Colonic mucosa (tissue), 4 donors: Measurements from ENCODE around the gene SYT1. TPM values are rescaled to one million over a fixed set of nuclear protein-coding genes. Genes with fewer than 3 reads are reported as not detected.

Experiments
- DNase-seq: peaks from one replicate; pipeline ENCODE4 v3.0.0-alpha.2; 2020
- H3K27ac ChIP-seq: fragments of 200-600 bp; one replicate; pipeline ENCODE4 v1.8.0; 2021
- H3K27me3 ChIP-seq: fragments of 200-600 bp; one replicate; pipeline ENCODE4 v1.8.0; 2021
- H3K36me3 ChIP-seq: fragments of 200-600 bp; one replicate; pipeline ENCODE4 v1.8.0; 2021
- H3K4me1 ChIP-seq: fragments of 200-600 bp; one replicate; pipeline ENCODE4 v1.8.0; 2021; ENCODE audit warnings: mild to moderate bottlenecking
- H3K4me3 ChIP-seq: fragments of 200-600 bp; one replicate; pipeline ENCODE4 v1.8.0; 2021
- H3K9ac ChIP-seq, 2 donors: one replicate each; pipeline ENCODE4 v1.7.0; 2013; ENCODE audit warnings: control low read depth in 2 of 2, low read depth in 2 of 2, low read length in 2 of 2
- H3K9me3 ChIP-seq: fragments of 200-600 bp; one replicate; pipeline ENCODE4 v1.8.0; 2021
- CTCF ChIP-seq: fragments of 200-600 bp; IDR thresholded peaks from one replicate; pipeline ENCODE4 v1.8.0; 2022; ENCODE audit warnings: antibody characterized with exemption, mild to moderate bottlenecking
- intact Hi-C: fragments of 100-400 bp; cut with DNase I; formaldehyde crosslinking; loops from one replicate; pipeline ENCODE4 v1.14.1; 2022
- total RNA-seq, 2 donors: library from RNA; stranded (reverse); fragmentation: NEBNext Ultra II Directional in 1 of 2; extraction: Animal tissue kit (Norgen Biotek cat#: 25700) in 1 of 2; gene quantifications; one replicate each; pipeline ENCODE4 v1.2.1, GENCODE V29; 2021
- donor health status: healthy.
- donor health status: DM: no; HTN: no; CAD: no.
- donor health status: DM: no; HTN: no; CAD: no.

The SYT1 gene
- total RNA-seq, 2 donors from 2014 or later: 0.94 to 3.2 TPM

- TF ChIP-seq CTCF: no peak
Measured at GRCh38 chr12:78958941-78959340, 94.4 kb downstream of the SYT1 start.

GRCh38 chr12:78959556-78959955, 95.0 kb downstream of the SYT1 start:
- intact Hi-C loops: no loop called here
- no peak for TF ChIP-seq CTCF

More at GRCh38 chr12:78958941-78959340, 94.4 kb downstream of the SYT1 start:
- no peak overlapping the region for H3K9ac ChIP-seq
- H3K4me3 ChIP-seq: no peak overlapping the region
- no peaks in the 10 kb centered on the region for H3K9me3 ChIP-seq
- no peak overlapping the region for H3K27ac ChIP-seq
- intact Hi-C loops: no loop called here
- H3K4me1 ChIP-seq: no peaks in the 10 kb centered on the region
- H3K27me3 ChIP-seq: no peaks in the 10 kb centered on the region
- no peak for DNase-seq
- H3K36me3 ChIP-seq: no peaks in the 10 kb centered on the region

DNA sequence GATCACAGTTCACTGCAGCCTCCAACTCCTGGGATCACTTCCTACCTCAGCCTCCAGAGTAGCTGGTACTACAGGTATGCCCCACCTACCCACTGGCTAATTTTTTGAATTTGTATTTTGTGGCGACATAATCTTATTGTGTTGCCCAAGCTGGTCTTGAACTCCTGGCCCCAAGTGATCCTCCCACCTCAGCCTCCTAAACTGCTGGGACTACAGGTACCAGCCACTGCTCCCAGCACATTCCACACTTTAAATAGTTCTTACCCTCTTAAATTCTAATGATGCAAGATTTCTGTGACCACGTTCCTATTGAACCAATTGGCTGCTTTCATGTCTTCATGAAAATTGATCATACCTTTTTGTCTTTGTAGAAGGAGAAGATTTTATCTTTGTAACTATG, 96.6 kb downstream of the SYT1 start:
- Histone ChIP-seq H3K27ac (no peak overlapping the region), H3K27me3 (no peaks in the 10 kb centered on the region), H3K4me1 (no peaks in the 10 kb centered on the region), H3K4me3 (no peak overlapping the region), H3K36me3 (no peaks in the 10 kb centered on the region), H3K9me3 (no peaks in the 10 kb centered on the region), H3K9ac (no peak overlapping the region)
- no peak for DNase-seq
- TF ChIP-seq CTCF: no peak
- intact Hi-C loops: no loop called here

More at GRCh38 chr12:78959556-78959955, 95.0 kb downstream of the SYT1 start:
- no peak overlapping the region for H3K9ac ChIP-seq
- H3K9me3 ChIP-seq: no peaks in the 10 kb centered on the region
- H3K27ac ChIP-seq: no peak overlapping the region
- no peaks in the 10 kb centered on the region for H3K27me3 ChIP-seq
- no peak for DNase-seq
- no peaks in the 10 kb centered on the region for H3K36me3 ChIP-seq
- H3K4me1 ChIP-seq: no peaks in the 10 kb centered on the region
- H3K4me3 ChIP-seq: no peak overlapping the region

GRCh38 chr12:78963439-78964227, 99.1 kb downstream of the SYT1 start:
- no peaks in the 10 kb centered on the region for H3K4me1 ChIP-seq
- no peaks in the 10 kb centered on the region for H3K9me3 ChIP-seq
- H3K36me3 ChIP-seq: no peaks in the 10 kb centered on the region
- TF ChIP-seq CTCF: no peak
- H3K9ac ChIP-seq: no peak overlapping the region
- DNase-seq: no peak
- intact Hi-C loops: no loop called here
- H3K27ac ChIP-seq: no peak overlapping the region
- no peak overlapping the region for H3K4me3 ChIP-seq
- no peaks in the 10 kb centered on the region for H3K27me3 ChIP-seq

- Histone ChIP-seq H3K36me3 (no peaks in the 10 kb centered on the region), H3K9ac (no peak overlapping the region), H3K27ac (no peak overlapping the region), H3K9me3 (no peaks in the 10 kb centered on the region), H3K4me3 (no peak overlapping the region), H3K27me3 (no peaks in the 10 kb centered on the region), H3K4me1 (no peaks in the 10 kb centered on the region)
- intact Hi-C loops: no loop called here
- no peak for DNase-seq
- TF ChIP-seq CTCF: no peak
Measured at GRCh38 chr12:78964521-78964920, 99.9 kb downstream of the SYT1 start.
